ENCODE results near the gene GPC4. TPM values are rescaled to one million over a fixed set of nuclear protein-coding genes. Genes with fewer than 3 reads are reported as not detected.

Gene GPC4
- total RNA-seq, 2 donors from 2014 or later = not detected

- Mint-ChIP-seq H3K9me3 (no peaks in the 10 kb centered on the region), H3K27ac (no peak overlapping the region), H3K4me3 (no peak overlapping the region), H3K27me3 (peaks cover 0 to 10% of the 10 kb centered on the region in 2 donors), H3K4me1 (ENCODE audit: low read depth in 2 of 2) (no peaks in the 10 kb centered on the region), H3K36me3 (no peaks in the 10 kb centered on the region)
- no peak for DNase-seq (ENCODE audit: low spot score)
- ATAC-seq = no peak
These were observed 13.8 kb downstream of the GPC4 start for GRCh38 chrX:133401536-133401935.

GRCh38 chrX:133399411-133399810 is 15.9 kb downstream of the GPC4 start:
- H3K36me3 Mint-ChIP-seq = no peaks in the 10 kb centered on the region
- H3K27me3 Mint-ChIP-seq = peaks cover 0 to 9% of the 10 kb centered on the region in 2 donors
- no peak overlapping the region for H3K4me3 Mint-ChIP-seq
- H3K4me1 Mint-ChIP-seq (ENCODE audit: low read depth in 2 of 2) = no peaks in the 10 kb centered on the region
- ATAC-seq = no peak
- H3K27ac Mint-ChIP-seq = no peak overlapping the region
- no peaks in the 10 kb centered on the region for H3K9me3 Mint-ChIP-seq
- no peak for DNase-seq (ENCODE audit: low spot score)

GRCh38 chrX:133394765-133395164 is 20.5 kb downstream of the GPC4 start:
- no peak overlapping the region for H3K27ac Mint-ChIP-seq
- ATAC-seq (no peak), DNase-seq (ENCODE audit: low spot score) (no peak)
- no peaks in the 10 kb centered on the region for H3K4me1 Mint-ChIP-seq (ENCODE audit: low read depth in 2 of 2)
- no peak overlapping the region for H3K4me3 Mint-ChIP-seq
- no peaks in the 10 kb centered on the region for H3K9me3 Mint-ChIP-seq
- peaks cover 0 to 17% of the 10 kb centered on the region in 2 donors for H3K27me3 Mint-ChIP-seq
- no peaks in the 10 kb centered on the region for H3K36me3 Mint-ChIP-seq

GRCh38 chrX:133392671-133393070 is 22.6 kb downstream of the GPC4 start:
- H3K4me3 Mint-ChIP-seq = no peak overlapping the region

GRCh38 chrX:133391111-133391510 is 24.2 kb downstream of the GPC4 start:
- Mint-ChIP-seq H3K27me3 (peaks cover 0 to 22% of the 10 kb centered on the region in 2 donors), H3K4me3 (no peak overlapping the region), H3K27ac (no peak overlapping the region), H3K9me3 (no peaks in the 10 kb centered on the region), H3K36me3 (no peaks in the 10 kb centered on the region), H3K4me1 (ENCODE audit: low read depth in 2 of 2) (no peaks in the 10 kb centered on the region)
- DNase-seq (ENCODE audit: low spot score) = no peak
- no peak for ATAC-seq

More at GRCh38 chrX:133392671-133393070, 22.6 kb downstream of the GPC4 start:
- Mint-ChIP-seq H3K36me3 (no peaks in the 10 kb centered on the region), H3K27me3 (peaks cover 0 to 21% of the 10 kb centered on the region in 2 donors), H3K9me3 (no peaks in the 10 kb centered on the region), H3K27ac (no peak overlapping the region), H3K4me1 (ENCODE audit: low read depth in 2 of 2) (no peaks in the 10 kb centered on the region)
- ATAC-seq (no peak), DNase-seq (ENCODE audit: low spot score) (no peak)

- no peak for ATAC-seq
- Mint-ChIP-seq H3K27ac (no peak overlapping the region), H3K27me3 (peaks cover 0 to 21% of the 10 kb centered on the region in 2 donors), H3K9me3 (no peaks in the 10 kb centered on the region), H3K36me3 (no peaks in the 10 kb centered on the region), H3K4me3 (no peak overlapping the region), H3K4me1 (ENCODE audit: low read depth in 2 of 2) (no peaks in the 10 kb centered on the region)
- no peak for DNase-seq (ENCODE audit: low spot score)
These were observed 24.6 kb downstream of the GPC4 start for GRCh38 chrX:133390676-133391075.

GRCh38 chrX:133389975-133390374 is 25.3 kb downstream of the GPC4 start:
- DNase-seq (ENCODE audit: low spot score) (no peak), ATAC-seq (no peak)
- Mint-ChIP-seq H3K4me1 (ENCODE audit: low read depth in 2 of 2) (no peaks in the 10 kb centered on the region), H3K9me3 (no peaks in the 10 kb centered on the region), H3K36me3 (no peaks in the 10 kb centered on the region), H3K27me3 (peaks cover 0 to 23% of the 10 kb centered on the region in 2 donors), H3K27ac (no peak overlapping the region), H3K4me3 (no peak overlapping the region)

- Mint-ChIP-seq H3K36me3 (no peaks in the 10 kb centered on the region), H3K4me3 (no peak overlapping the region), H3K27me3 (peaks cover 0 to 18% of the 10 kb centered on the region in 2 donors), H3K4me1 (ENCODE audit: low read depth in 2 of 2) (no peaks in the 10 kb centered on the region), H3K27ac (no peak overlapping the region), H3K9me3 (no peaks in the 10 kb centered on the region)
- no peak for DNase-seq (ENCODE audit: low spot score)
- no peak for ATAC-seq
These were observed 30.8 kb downstream of the GPC4 start for GRCh38 chrX:133384454-133384853.

GRCh38 chrX:133380711-133381619 is 34.3 kb downstream of the GPC4 start:
- H3K27ac Mint-ChIP-seq = no peak overlapping the region
- H3K4me3 Mint-ChIP-seq = no peak overlapping the region
- no peaks in the 10 kb centered on the region for H3K36me3 Mint-ChIP-seq
- H3K9me3 Mint-ChIP-seq = no peaks in the 10 kb centered on the region
- no peaks in the 10 kb centered on the region for H3K4me1 Mint-ChIP-seq (ENCODE audit: low read depth in 2 of 2)
- peaks cover 0 to 18% of the 10 kb centered on the region in 2 donors for H3K27me3 Mint-ChIP-seq
- no peak for DNase-seq (ENCODE audit: low spot score)
- ATAC-seq = no peak

- H3K36me3 Mint-ChIP-seq = no peaks in the 10 kb centered on the region
- no peak for ATAC-seq
- H3K27ac Mint-ChIP-seq = no peak overlapping the region
These were observed 38.9 kb downstream of the GPC4 start for GRCh38 chrX:133376422-133376821.

GRCh38 chrX:133375615-133376340 is 39.5 kb downstream of the GPC4 start:
- no peak overlapping the region for H3K27ac Mint-ChIP-seq
- DNase-seq (ENCODE audit: low spot score) (no peak), ATAC-seq (no peak)
- no peaks in the 10 kb centered on the region for H3K4me1 Mint-ChIP-seq (ENCODE audit: low read depth in 2 of 2)
- no peaks in the 10 kb centered on the region for H3K9me3 Mint-ChIP-seq
- no peaks in the 10 kb centered on the region for H3K36me3 Mint-ChIP-seq
- H3K27me3 Mint-ChIP-seq = peaks cover 12 to 20% of the 10 kb centered on the region in 2 donors
- H3K4me3 Mint-ChIP-seq = no peak overlapping the region

More at GRCh38 chrX:133376422-133376821, 38.9 kb downstream of the GPC4 start:
- DNase-seq (ENCODE audit: low spot score) = no peak
- Mint-ChIP-seq H3K9me3 (no peaks in the 10 kb centered on the region), H3K27me3 (peaks cover 12 to 21% of the 10 kb centered on the region in 2 donors), H3K4me1 (ENCODE audit: low read depth in 2 of 2) (no peaks in the 10 kb centered on the region), H3K4me3 (no peak overlapping the region)

GRCh38 chrX:133374874-133375387 is 40.4 kb downstream of the GPC4 start:
- H3K9me3 Mint-ChIP-seq = no peaks in the 10 kb centered on the region
- ATAC-seq (no peak), DNase-seq (ENCODE audit: low spot score) (no peak)
- H3K27ac Mint-ChIP-seq = no peak overlapping the region
- no peak overlapping the region for H3K4me3 Mint-ChIP-seq
- H3K4me1 Mint-ChIP-seq (ENCODE audit: low read depth in 2 of 2) = no peaks in the 10 kb centered on the region
- no peaks in the 10 kb centered on the region for H3K36me3 Mint-ChIP-seq
- peaks cover 12 to 20% of the 10 kb centered on the region in 2 donors for H3K27me3 Mint-ChIP-seq

- H3K36me3 Mint-ChIP-seq = no peaks in the 10 kb centered on the region
- no peak for DNase-seq (ENCODE audit: low spot score)
- no peak overlapping the region for H3K4me3 Mint-ChIP-seq
- no peak for ATAC-seq
- peaks cover 12 to 16% of the 10 kb centered on the region in 2 donors for H3K27me3 Mint-ChIP-seq
- no peaks in the 10 kb centered on the region for H3K9me3 Mint-ChIP-seq
- no peaks in the 10 kb centered on the region for H3K4me1 Mint-ChIP-seq (ENCODE audit: low read depth in 2 of 2)
- H3K27ac Mint-ChIP-seq = no peak overlapping the region
These were observed 41.8 kb downstream of the GPC4 start for GRCh38 chrX:133373386-133374079.

Data from natural killer cell treated with Interleukin-12 subunit alpha and Interleukin-12 subunit beta and Interleukin-15 and Interleukin-18, amount 100 ng/mL, for 72 hours (primary cell).